GM18858 (cell line): ENCODE data around the gene ATP6V0E2.
"Not testable (repeated sequence)": the region's sequence is repeated elsewhere in the genome, so short reads cannot be mapped to it uniquely, and the experiment has no call there.

ENCODE experiments used
- ATAC-seq: cut with Tn5 transposase; IDR thresholded peaks from one replicate; pipeline ENCODE4 v1.9.1; 2021; ENCODE audit not compliant: unreplicated experiment

The ATP6V0E2 gene

GRCh38 chr7:149926414-149926813 is 52.6 kb downstream of the ATP6V0E2 start:
- ATAC-seq = not testable (repeated sequence)
